ENCODE results near the gene NUTM2D.
A peak's percentile ranks its signal among the peaks of the same experiment; 100 is the strongest.
"Not testable (repeated sequence)": the region's sequence is repeated elsewhere in the genome, so short reads cannot be mapped to it uniquely, and the experiment has no call there.

NUTM2D gene, protein sequence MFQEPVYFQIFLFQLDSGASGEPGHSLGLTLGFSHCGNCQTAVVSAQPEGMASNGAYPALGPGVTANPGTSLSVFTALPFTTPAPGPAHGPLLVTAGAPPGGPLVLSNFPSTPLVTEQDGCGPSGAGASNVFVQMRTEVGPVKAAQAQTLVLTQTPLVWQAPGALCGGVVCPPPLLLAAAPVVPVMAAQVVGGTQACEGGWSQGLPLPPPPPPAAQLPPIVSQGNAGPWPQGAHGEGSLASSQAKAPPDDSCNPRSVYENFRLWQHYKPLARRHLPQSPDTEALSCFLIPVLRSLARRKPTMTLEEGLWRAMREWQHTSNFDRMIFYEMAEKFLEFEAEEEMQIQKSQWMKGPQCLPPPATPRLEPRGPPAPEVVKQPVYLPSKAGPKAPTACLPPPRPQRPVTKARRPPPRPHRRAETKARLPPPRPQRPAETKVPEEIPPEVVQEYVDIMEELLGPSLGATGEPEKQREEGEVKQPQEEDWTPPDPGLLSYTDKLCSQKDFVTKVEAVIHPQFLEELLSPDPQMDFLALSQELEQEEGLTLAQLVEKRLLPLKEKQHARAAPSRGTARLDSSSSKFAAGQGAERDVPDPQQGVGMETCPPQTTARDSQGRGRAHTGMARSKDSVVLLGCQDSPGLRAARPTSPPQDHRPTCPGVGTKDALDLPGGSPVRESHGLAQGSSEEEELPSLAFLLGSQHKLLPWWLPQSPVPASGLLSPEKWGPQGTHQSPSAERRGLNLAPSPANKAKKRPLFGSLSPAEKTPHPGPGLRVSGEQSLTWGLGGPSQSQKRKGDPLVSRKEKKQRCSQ

DNA sequence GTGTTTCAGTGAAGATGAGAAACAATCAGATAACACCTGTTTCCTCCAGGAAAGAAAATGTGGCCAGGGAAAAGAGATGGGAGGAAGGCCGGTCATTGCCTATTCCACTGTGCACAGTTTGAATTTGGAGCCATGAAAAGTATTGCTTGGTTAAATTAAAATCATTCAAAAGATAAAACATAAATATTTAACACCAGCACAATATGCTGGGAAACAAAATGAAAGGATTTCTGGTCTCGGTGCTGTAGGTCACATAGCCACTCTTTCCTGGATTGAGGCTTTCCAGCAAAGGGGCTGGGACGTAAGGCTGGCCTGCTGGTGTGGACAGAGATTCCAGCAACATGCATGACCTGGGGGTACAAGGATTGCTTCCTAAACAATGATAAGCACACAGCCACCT is at the start of gene NUTM2D:
NUTM2D (plus strand) TSS at position 301 of the 400 bp plus-strand sequence. CDS start 522 bp downstream, outside the sequence.
- not testable (repeated sequence) for H3K4me1 Mint-ChIP-seq; H3K27ac Mint-ChIP-seq; H3K4me3 Mint-ChIP-seq; H3K36me3 Mint-ChIP-seq (ENCODE audit: low read depth); H3K27me3 Mint-ChIP-seq (ENCODE audit: low read depth); H3K9me3 Mint-ChIP-seq

DNA sequence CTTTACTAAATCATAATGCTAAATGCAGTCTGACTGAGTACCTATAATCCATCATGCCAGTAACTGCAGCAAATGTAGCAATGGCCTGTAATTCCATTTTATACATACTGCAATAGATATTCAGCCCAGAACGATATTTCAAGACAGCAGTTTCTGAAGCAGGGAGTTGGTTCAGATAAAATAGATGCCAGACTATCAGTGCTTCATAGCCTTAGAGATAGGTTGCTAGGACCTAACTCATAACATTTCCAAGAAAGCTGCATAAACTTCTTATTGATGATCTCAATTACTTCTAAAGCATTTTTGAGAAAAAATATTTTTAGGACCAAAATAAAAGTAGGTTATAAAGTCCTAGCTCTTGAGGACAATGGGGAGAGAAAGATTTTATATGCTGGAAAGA is 48.8 kb upstream of the NUTM2D start:
- not testable (repeated sequence) for H3K36me3 Mint-ChIP-seq (ENCODE audit: low read depth); H3K9me3 Mint-ChIP-seq; H3K27me3 Mint-ChIP-seq (ENCODE audit: low read depth); H3K27ac Mint-ChIP-seq; H3K4me3 Mint-ChIP-seq; H3K4me1 Mint-ChIP-seq

DNA sequence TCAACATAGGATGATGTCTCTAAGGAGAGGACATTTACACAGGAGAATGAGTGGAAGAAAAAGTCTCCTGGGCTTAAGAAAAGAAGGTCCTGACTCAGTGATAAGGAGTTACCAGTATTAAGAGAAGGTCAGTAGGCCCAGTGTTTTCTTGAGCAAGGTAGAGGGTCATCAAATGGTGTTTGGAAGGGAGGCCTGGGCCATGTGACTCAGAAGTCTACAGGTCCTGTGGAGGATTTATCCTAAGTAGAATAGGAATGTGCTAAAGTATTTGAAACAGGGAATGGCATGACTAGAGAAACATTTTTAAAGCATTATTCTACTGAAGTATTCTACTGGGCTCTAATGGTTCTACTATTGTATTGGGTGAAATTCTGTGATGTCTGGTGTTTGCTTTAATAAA is 47.9 kb upstream of the NUTM2D start:
- H3K9me3 Mint-ChIP-seq; H3K36me3 Mint-ChIP-seq (ENCODE audit: low read depth); H3K4me3 Mint-ChIP-seq; H3K27me3 Mint-ChIP-seq (ENCODE audit: low read depth); H3K27ac Mint-ChIP-seq; H3K4me1 Mint-ChIP-seq: not testable (repeated sequence)

DNA sequence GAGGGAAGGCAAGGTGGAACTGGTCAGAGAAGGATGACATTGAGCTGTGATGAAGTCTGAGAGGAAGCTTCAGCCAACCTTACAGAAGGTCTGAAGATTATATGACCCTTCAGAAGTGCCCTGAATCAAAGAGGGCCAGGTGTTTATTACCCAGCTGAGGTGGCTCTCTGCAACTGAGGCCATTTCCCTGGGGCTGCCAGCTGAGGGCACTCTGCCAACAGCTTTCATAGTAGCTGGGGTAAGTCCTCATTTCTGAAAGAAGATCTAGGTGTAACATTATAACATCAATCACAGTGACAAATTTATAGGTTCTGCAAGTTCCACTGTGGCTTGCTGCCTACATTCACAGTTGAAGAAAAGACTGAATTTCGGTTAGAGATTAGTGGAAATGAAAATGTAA is 46.0 kb upstream of the NUTM2D start:
- H3K9me3 Mint-ChIP-seq; H3K36me3 Mint-ChIP-seq (ENCODE audit: low read depth); H3K27me3 Mint-ChIP-seq (ENCODE audit: low read depth); H3K27ac Mint-ChIP-seq; H3K4me3 Mint-ChIP-seq: not testable (repeated sequence)
- peaks cover 10% of the 10 kb centered on the region for H3K4me1 Mint-ChIP-seq

DNA sequence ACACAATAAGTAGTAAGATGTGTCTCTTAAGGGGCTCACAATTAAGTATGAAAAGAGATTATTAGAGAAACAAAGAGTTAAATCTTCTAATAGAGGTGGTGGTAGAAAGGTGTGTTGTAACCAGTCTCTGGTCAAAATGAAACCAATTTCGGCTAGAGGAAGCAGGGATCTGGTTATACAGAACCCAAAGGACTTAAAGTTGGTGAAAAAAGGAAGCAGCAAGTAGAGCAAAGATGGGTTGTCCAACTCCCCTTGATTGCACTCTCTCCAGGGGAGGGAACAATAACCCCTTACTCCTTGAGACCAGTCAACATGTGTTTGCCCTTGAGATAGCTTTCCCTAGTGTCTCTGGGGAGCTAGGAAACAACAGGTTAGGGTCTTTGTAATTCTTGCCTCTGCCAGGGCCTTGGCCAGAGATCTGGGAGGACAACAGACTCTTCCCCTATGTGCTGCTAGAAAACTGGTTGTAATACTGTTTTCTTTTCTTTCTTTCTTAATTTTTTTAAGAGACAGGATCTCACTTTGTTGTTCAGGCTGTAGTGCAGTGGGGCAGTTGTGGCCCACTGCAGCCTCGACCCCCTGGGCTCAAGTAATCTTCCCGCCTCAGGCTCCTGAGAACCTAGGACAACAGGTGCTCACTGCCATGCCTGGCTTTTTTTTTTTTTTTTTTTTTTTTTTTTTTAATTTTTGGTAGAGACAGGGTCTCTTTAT is 43.7 kb upstream of the NUTM2D start:
- H3K36me3 Mint-ChIP-seq (ENCODE audit: low read depth); H3K27ac Mint-ChIP-seq; H3K9me3 Mint-ChIP-seq; H3K4me3 Mint-ChIP-seq; H3K27me3 Mint-ChIP-seq (ENCODE audit: low read depth): not testable (repeated sequence)
- peaks cover 10% of the 10 kb centered on the region for H3K4me1 Mint-ChIP-seq

DNA sequence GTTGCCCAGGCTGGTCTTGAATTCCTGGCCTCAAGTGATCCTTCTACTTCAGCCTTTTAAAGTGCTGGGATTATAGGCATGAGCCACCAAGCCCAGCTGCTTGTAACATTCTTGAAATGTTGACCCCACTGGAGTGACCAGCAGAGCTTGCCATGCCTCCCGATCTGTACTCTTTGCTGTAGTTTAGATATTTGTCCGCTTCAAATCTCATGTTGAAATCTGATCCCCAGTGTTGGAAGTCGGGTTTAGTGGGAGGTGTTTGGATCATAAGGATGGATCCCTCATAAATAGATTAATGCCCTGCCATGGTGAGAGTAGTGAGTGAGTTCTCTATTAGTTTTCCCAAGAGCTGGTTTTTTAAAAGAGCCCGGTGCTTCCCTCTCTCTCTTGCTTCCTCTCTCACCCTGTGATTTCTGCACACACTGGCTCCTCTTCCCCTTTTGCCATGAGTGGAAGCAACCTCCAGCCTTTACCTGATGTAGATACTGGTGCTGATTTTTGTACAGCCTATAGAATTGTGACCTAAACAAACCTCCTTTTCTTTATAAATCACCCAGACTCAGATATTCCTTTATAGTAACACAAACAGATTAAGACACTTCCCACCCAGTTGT is 43.1 kb upstream of the NUTM2D start:
- H3K27me3 Mint-ChIP-seq (ENCODE audit: low read depth); H3K9me3 Mint-ChIP-seq; H3K36me3 Mint-ChIP-seq (ENCODE audit: low read depth); H3K4me3 Mint-ChIP-seq; H3K27ac Mint-ChIP-seq: not testable (repeated sequence)
- peaks cover 10% of the 10 kb centered on the region for H3K4me1 Mint-ChIP-seq

DNA sequence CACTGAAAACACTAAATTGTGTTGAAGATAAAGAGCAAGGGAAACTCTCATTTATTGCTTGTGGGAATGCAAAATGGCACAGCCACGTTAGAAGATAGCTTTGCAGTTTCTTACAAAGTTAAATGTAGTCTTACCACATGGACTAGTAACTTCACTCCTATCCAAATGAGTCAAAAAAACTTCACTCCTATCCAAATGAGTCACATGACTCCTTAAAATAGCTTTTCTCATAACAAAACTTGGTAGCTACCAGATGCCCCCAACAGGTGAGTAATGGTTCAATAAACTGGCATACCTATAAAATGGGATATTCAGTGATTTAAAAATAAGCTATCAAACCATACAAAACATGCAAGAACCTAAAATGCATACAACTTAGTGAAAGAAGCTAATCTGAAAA is 36.0 kb upstream of the NUTM2D start:
- H3K27ac Mint-ChIP-seq; H3K27me3 Mint-ChIP-seq (ENCODE audit: low read depth); H3K4me1 Mint-ChIP-seq; H3K36me3 Mint-ChIP-seq (ENCODE audit: low read depth); H3K4me3 Mint-ChIP-seq; H3K9me3 Mint-ChIP-seq: not testable (repeated sequence)

DNA sequence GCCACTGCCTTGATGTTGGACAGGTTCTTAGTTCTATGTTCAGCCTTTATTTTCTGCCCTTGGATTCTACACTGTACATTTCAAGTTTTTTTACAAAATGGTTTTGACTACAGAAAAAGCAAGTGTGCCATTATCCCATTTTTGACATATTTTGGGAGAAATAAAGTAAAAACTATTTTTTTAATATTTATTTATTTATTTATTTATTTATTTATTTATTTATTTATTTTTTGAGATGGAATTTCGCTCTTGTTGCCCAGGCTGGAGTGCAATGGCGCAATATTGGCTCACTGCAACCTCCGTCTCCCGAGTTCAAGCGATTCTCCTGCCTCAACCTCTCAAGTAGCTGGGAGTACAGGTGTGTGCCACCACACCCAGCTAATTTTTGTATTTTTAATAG is 33.0 kb upstream of the NUTM2D start:
- H3K4me3 Mint-ChIP-seq; H3K27me3 Mint-ChIP-seq (ENCODE audit: low read depth); H3K4me1 Mint-ChIP-seq; H3K9me3 Mint-ChIP-seq; H3K27ac Mint-ChIP-seq: not testable (repeated sequence)
- H3K36me3 Mint-ChIP-seq (ENCODE audit: low read depth), result peaks cover 13% of the 10 kb centered on the region

DNA sequence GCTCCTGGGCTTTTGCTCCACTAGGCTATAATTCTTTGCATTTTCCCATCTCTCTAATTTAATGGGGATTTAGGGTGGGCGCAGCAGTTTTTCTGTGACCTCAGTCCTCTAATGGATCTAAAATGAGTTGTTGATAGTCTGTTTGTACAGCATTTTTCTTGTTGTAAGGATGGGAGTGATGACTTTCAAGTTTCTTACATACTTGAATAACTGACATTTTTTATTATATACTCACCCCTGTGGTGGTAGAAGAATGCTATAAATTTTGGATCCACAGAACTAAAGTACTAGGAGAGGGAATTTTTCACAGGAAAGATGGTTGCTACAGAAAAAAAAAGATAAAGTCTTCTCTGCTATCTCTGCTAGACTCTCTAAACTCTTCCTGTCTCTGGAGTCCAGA is 29.6 kb upstream of the NUTM2D start:
- H3K9me3 Mint-ChIP-seq; H3K27me3 Mint-ChIP-seq (ENCODE audit: low read depth); H3K27ac Mint-ChIP-seq; H3K4me3 Mint-ChIP-seq; H3K36me3 Mint-ChIP-seq (ENCODE audit: low read depth); H3K4me1 Mint-ChIP-seq: not testable (repeated sequence)

DNA sequence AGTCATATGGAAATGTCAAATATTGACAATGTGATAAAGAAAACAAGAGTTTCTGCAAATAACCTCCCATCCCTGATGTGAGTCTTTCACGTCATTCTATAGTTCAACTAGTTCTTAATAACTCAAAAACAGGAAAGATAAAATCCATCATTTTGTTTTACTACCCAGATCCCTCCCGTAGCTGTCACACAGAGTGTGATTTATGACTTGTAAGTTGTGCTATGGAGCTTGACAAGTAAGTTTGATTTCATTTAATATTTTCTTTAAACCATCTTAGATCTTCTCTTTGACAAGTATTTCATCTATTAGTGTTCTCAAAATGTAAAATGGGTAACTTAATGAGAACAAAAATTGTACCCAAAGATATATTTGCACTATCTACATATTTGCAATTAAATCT is 28.4 kb upstream of the NUTM2D start:
- H3K36me3 Mint-ChIP-seq (ENCODE audit: low read depth); H3K27ac Mint-ChIP-seq; H3K4me1 Mint-ChIP-seq; H3K4me3 Mint-ChIP-seq; H3K27me3 Mint-ChIP-seq (ENCODE audit: low read depth); H3K9me3 Mint-ChIP-seq: not testable (repeated sequence)

DNA sequence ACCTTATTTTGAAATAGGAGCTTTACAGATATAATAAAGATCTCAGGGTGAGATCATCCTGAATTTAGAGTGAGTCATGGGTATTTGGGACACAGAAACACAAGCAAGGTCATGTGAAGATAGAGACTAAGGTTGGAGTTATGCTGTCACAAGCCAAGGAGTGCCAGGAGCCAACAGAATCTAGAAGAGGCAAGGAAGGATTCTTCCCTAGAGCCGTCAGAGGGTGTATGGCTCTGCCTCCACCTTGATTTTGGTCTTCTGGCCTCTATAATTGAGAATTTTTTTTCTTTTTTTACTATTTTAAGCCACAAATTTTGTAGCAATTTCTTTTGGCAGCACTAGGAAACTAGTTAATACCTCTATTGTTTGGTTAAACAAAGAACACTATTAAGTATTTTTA is 24.9 kb upstream of the NUTM2D start:
- not testable (repeated sequence) for H3K9me3 Mint-ChIP-seq; H3K27me3 Mint-ChIP-seq (ENCODE audit: low read depth); H3K27ac Mint-ChIP-seq; H3K4me3 Mint-ChIP-seq; H3K4me1 Mint-ChIP-seq
- peaks cover 13% of the 10 kb centered on the region for H3K36me3 Mint-ChIP-seq (ENCODE audit: low read depth)

DNA sequence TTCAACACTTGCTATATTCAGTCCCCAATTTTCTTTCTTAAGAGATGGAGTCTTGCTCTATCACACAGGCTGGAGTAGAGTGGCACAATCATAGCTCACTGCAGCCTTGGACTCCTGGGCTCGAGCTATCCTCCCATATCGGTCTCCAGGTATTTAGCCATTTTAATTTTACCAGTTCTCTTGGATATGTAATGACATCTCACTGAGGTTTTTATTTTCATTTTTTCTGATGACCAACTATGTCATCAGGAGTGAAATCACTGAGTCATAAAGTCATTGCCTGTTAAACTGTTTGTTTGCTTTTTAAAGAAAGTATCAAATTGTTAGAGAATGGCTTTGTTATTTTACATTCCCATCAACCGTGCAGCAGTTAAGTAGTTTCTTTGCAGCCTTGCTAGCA is 17.1 kb upstream of the NUTM2D start:
- H3K27ac Mint-ChIP-seq, result peak overlapping the region in 1 of 3 experiments; percentile 42
- H3K36me3 Mint-ChIP-seq (ENCODE audit: low read depth); H3K9me3 Mint-ChIP-seq; H3K27me3 Mint-ChIP-seq (ENCODE audit: low read depth): not testable (repeated sequence)
- peak overlapping the region; percentile 20 to 65 (median 63) for H3K4me3 Mint-ChIP-seq
- peaks cover 31% of the 10 kb centered on the region for H3K4me1 Mint-ChIP-seq

DNA sequence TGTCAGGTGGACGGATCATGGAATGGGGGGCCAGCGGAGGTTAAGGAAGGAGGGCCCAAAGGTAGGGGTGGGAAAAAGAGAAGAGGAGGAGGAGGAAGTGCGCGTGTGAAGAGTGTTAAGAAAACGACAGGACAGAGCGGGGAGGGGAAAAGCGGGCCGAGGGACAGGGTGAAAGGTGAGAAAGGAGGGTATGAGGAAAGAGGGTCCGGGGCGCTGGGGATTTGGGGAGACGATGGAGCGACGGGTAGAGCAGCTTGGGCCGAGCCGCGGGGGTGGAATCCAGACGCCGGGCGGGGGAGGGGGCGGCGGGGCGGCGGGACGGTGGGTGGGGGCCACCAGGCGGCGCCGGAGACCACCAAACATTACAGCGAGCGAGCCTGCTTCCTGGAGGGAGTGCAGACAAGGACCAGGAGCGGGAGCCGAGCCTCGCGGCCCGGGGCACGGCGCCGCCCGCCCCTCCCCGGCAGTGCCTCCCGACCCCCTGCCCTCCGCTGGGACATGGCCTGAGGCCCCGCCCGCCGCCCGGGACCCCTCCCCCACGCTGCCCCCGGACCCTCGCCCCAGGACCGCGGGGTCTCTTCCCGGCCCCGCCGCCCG is 15.9 kb upstream of the NUTM2D start:
- not testable (repeated sequence) for H3K9me3 Mint-ChIP-seq

DNA sequence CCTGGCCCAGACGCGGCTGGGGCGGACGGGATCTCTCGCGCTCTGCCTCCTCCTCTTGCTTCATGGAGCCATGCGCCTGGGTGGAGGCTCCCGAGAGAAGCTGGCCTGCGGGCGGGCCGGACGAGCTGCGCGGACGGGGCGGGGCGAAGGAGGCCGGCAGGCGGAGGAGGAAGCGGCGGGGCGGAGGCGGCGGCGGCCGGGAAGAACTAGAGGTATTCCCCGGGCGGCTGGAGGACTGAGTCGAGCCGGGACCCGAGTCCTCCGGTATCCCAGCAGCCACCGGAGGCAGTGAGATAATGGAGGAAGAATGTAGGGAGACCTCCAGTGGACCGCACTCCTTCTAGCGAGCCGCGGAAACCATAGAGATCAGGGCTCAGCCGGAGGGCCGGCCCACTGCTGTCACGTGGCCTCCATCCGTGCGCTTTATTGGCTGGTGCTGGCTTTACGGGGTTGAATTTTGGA is 15.3 kb upstream of the NUTM2D start:
- peak overlapping the region; percentile 98 to 100 (median 98) for H3K27ac Mint-ChIP-seq
- H3K9me3 Mint-ChIP-seq; H3K36me3 Mint-ChIP-seq (ENCODE audit: low read depth); H3K27me3 Mint-ChIP-seq (ENCODE audit: low read depth): not testable (repeated sequence)
- H3K4me3 Mint-ChIP-seq, result peak overlapping the region; percentile 87 to 97 (median 95)
- peaks cover 31% of the 10 kb centered on the region for H3K4me1 Mint-ChIP-seq

More for the DNA sequence above, 15.9 kb upstream of the NUTM2D start:
- Mint-ChIP-seq H3K4me3 (peak overlapping the region; percentile 95 to 97 (median 96)), H3K27ac (peak overlapping the region in 2 of 3 experiments; percentile 95 to 98), H3K4me1 (peaks cover 31% of the 10 kb centered on the region)
- H3K27me3 Mint-ChIP-seq (ENCODE audit: low read depth); H3K36me3 Mint-ChIP-seq (ENCODE audit: low read depth): not testable (repeated sequence)
